ENCODE results near the gene PRSS38. TPM values are rescaled to one million over a fixed set of nuclear protein-coding genes. Genes with fewer than 3 reads are reported as not detected.

PRSS38 gene
- not detected for total RNA-seq

DNA sequence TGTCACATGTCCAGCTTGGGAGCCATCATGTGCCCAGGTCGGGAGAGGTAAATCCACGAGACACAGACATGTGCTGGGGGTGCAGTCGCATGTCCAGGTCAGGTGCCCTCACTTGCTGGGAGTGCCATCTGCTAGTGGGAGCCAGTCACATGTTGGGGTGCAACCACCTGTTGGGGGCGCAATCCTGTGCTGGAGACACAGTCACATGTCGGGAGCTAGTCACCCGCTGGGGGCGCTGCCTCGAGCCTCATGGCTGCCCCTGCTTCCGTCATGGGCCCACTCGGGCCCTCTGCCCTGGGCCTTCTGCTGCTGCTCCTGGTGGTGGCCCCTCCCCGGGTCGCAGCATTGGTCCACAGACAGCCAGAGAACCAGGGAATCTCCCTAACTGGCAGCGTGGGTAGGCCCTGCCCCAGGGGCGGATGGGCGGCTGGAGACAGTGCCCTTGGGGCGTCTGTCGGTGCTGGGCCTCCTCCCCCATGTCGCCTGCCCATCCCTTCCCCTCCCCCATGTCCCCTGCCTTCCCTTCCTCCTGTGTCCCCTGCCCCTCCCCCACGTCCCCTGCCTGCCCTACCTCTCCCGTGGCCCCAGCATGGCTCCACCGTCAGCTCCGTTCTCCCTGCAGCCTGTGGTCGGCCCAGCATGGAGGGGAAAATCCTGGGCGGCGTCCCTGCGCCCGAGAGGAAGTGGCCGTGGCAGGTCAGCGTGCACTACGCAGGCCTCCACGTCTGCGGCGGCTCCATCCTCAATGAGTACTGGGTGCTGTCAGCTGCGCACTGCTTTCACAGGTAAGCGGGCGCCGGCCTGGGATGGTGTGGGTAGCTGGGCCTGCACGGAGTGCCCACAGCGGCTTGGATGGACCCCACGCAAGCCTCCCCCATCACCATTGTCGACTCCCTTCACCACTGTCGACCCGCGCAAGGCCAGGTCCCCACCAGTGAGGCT, at the start of gene PRSS38:
PRSS38 (plus strand) TSS at position 208 of the 942 bp plus-strand sequence; CDS start at position 250, 42 bp downstream.
- 100% methylated on average over 7 of the region's 44 CpGs; no CpG with 5 or more reads in 1 of the 2 donors for WGBS, 2 donors (ENCODE audit: low coverage in 1 of 2)
- Histone ChIP-seq H3K4me1 (no peaks in the 10 kb centered on the region), H3K27ac (no peak within 1 kb of the TSS), H3K36me3 (no peaks in the 10 kb centered on the region), H3K9me3 (peaks cover 0 to 13% (median 0%) of the 10 kb centered on the region in 3 donors), H3K4me3 (no peak within 1 kb of the TSS), H3K27me3 (no peaks in the 10 kb centered on the region)
- no peak for TF ChIP-seq EP300 (IDR thresholded peaks at IDR 0.05)
- TF ChIP-seq POLR2AphosphoS5 (IDR thresholded peaks at IDR 0.05): no peak
- TF ChIP-seq POLR2A (IDR thresholded peaks at IDR 0.05): no peak
- TF ChIP-seq, protein P1, sequence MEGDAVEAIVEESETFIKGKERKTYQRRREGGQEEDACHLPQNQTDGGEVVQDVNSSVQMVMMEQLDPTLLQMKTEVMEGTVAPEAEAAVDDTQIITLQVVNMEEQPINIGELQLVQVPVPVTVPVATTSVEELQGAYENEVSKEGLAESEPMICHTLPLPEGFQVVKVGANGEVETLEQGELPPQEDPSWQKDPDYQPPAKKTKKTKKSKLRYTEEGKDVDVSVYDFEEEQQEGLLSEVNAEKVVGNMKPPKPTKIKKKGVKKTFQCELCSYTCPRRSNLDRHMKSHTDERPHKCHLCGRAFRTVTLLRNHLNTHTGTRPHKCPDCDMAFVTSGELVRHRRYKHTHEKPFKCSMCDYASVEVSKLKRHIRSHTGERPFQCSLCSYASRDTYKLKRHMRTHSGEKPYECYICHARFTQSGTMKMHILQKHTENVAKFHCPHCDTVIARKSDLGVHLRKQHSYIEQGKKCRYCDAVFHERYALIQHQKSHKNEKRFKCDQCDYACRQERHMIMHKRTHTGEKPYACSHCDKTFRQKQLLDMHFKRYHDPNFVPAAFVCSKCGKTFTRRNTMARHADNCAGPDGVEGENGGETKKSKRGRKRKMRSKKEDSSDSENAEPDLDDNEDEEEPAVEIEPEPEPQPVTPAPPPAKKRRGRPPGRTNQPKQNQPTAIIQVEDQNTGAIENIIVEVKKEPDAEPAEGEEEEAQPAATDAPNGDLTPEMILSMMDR (IDR thresholded peaks at IDR 0.05): no peak
- no peak for ATAC-seq

DNA sequence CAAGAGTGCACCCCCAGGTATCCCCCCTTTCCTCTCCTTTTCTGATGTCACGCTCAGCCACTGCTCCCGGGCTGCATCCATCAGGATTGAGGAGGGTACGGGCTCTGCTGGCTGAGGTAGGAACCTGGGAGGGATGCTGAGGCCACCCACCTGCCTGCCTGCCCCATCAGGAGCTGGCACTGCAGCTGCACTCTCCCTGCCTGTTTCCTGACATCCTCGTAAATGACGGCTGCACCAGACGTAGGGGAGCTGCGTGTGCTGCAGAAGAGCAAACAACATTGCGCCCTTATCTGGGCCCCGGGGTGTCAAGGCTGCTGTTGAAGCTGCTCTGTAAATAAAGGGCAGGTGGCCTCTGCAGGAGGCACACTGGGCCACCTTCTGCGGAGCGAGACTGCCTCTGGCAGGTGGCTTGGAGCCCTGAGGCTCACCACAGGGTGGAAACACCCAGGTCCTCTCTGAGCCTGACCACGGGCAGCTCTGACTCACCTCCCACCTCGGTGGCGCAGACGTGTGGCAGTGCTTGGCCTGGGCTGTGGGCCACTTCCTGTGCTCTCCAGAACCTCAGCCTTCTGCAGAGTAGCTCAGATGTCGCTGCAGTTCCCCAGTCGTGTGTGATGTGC, 49.4 kb upstream of the PRSS38 start:
- TF ChIP-seq EP300 (IDR thresholded peaks at IDR 0.05) (no peak), POLR2A (IDR thresholded peaks at IDR 0.05) (no peak), POLR2AphosphoS5 (IDR thresholded peaks at IDR 0.05) (no peak)
- TF ChIP-seq, protein P1 (IDR thresholded peaks at IDR 0.05): no peak
- peaks cover 0 to 86% of the 10 kb centered on the region in 2 donors for H3K36me3 ChIP-seq

DNA sequence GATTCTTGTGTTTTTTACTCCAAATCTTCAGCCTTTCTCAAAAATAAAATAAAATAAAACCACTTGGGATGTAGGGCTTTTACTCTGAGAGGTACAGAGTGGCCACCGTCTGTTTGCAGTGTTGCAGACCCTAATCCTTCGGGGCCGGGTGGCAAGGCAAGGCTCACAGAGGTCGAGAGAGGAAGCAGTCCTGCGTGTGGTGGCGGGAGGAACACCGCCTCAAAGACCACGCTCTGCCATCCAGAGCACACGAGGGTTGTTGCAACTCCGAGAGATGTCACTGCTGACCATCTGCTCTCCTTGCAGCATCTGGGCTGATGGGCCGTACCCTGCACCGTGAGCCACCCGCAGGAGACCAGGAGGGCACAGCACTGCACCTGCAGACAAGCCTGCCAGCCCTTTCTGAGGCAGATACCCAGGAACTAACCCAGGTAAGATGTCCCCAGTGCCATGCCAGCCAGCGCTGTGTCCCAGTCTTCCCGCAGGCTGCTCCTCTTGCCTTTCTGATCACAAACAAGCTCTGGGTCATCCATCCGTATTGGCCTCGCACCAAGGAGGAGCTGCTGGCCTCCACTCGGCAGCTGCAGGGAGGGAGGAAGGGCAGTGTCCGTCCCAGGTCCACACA, 48.7 kb upstream of the PRSS38 start:
- Histone ChIP-seq H3K4me3 (no peak overlapping the region), H3K4me1 (peaks cover 0 to 34% (median 7%) of the 10 kb centered on the region in 3 donors), H3K27ac (no peak overlapping the region), H3K27me3 (no peaks in the 10 kb centered on the region), H3K36me3 (peaks cover 0 to 86% of the 10 kb centered on the region in 2 donors), H3K9me3 (no peaks in the 10 kb centered on the region)
- TF ChIP-seq EP300 (IDR thresholded peaks at IDR 0.05) (no peak), POLR2AphosphoS5 (IDR thresholded peaks at IDR 0.05) (no peak), POLR2A (IDR thresholded peaks at IDR 0.05) (no peak)
- TF ChIP-seq, protein P1 (IDR thresholded peaks at IDR 0.05): no peak
- 82 to 84% methylated on average over 9 to 13 of the region's 19 CpGs for WGBS, 2 donors (ENCODE audit: low coverage in 1 of 2)
- ATAC-seq: no peak

More for the DNA sequence above, 49.4 kb upstream of the PRSS38 start:
- 92% methylated on average over 2 of the region's 17 CpGs; no CpG with 5 or more reads in 1 of the 2 donors for WGBS, 2 donors (ENCODE audit: low coverage in 1 of 2)
- no peaks in the 10 kb centered on the region for H3K9me3 ChIP-seq
- ATAC-seq: no peak
- H3K4me3 ChIP-seq: no peak overlapping the region
- no peaks in the 10 kb centered on the region for H3K27me3 ChIP-seq
- H3K4me1 ChIP-seq: peaks cover 0 to 39% (median 7%) of the 10 kb centered on the region in 3 donors
- H3K27ac ChIP-seq: no peak overlapping the region

DNA sequence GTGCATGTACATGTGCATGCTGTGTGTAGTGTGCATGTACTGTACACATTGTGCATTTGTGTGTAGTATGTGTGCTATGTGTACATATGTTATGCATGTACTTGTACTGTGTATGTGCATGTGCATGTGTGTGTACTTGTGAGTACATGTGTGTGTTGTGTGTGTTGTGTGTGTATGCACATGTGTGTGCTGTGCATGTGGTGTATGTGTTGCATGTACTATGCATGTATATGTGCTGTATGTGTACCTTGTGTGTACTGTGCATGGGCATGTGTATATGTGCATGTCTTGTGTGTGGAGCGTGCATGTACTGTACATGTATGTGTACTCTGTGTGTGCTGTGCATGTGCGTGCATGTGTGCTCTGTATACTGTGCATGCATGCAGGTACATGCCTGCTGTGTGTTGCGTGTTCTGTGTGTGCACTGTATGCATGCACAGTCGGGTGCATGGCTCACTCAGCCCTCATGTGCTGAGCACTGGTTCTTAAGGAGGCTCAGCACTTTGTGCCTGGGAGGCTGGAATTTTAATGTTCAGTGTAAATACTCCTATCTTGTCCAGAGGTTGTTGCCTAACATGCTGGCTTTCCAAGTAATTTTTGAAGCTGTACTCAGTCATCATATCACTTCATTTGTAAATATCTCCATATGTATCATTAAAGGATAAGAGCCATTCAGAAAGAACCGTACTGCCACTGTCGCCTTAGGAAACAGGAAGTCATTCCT, 47.9 kb upstream of the PRSS38 start:
- ATAC-seq: no peak
- Histone ChIP-seq H3K9me3 (no peaks in the 10 kb centered on the region), H3K27me3 (no peaks in the 10 kb centered on the region), H3K36me3 (peaks cover 0 to 90% of the 10 kb centered on the region in 2 donors), H3K4me3 (no peak overlapping the region), H3K27ac (no peak overlapping the region), H3K4me1 (peaks cover 0 to 26% (median 6%) of the 10 kb centered on the region in 3 donors)
- WGBS, 2 donors (ENCODE audit: low coverage in 1 of 2): 88% methylated on average over 4 of the region's 6 CpGs; no CpG with 5 or more reads in 1 of the 2 donors
- no peak for TF ChIP-seq POLR2AphosphoS5 (IDR thresholded peaks at IDR 0.05)
- TF ChIP-seq, protein P1 (IDR thresholded peaks at IDR 0.05): no peak
- no peak for TF ChIP-seq POLR2A (IDR thresholded peaks at IDR 0.05)
- TF ChIP-seq EP300 (IDR thresholded peaks at IDR 0.05): no peak

Data from gastroesophageal sphincter (tissue), 4 donors.